ENCODE results near the gene OR2T29.
"Not testable (repeated sequence)": the region's sequence is repeated elsewhere in the genome, so short reads cannot be mapped to it uniquely, and the experiment has no call there.

Gene OR2T29, protein sequence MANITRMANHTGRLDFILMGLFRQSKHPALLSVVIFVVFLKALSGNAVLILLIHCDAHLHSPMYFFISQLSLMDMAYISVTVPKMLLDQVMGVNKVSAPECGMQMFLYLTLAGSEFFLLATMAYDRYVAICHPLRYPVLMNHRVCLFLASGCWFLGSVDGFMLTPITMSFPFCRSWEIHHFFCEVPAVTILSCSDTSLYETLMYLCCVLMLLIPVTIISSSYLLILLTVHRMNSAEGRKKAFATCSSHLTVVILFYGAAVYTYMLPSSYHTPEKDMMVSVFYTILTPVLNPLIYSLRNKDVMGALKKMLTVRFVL

DNA sequence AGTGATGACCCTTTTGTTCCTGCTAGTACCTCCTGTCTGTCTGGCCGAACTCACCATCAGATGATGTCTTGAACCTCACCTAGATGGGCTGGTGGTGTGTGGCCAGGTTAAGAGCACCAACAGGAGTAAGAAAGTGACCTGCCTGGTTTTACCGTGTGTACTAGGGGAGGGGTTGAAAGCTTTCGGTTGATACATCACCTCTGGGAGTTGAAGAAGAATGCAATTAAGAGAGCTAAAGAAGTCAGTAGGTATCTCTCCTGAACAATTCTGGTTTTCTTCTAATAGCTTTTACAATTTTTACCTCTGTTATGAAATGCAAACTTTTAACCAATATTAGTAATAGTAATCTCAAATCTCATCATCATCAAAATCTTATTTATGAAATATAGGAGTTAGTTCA, at the start of gene OR2T29:
Gene OR2T29, minus strand, starts transcription at position 101 of the 400 bp plus-strand sequence. CDS start 3,281 bp downstream, outside the sequence.
- H3K27ac ChIP-seq: not testable (repeated sequence)

DNA sequence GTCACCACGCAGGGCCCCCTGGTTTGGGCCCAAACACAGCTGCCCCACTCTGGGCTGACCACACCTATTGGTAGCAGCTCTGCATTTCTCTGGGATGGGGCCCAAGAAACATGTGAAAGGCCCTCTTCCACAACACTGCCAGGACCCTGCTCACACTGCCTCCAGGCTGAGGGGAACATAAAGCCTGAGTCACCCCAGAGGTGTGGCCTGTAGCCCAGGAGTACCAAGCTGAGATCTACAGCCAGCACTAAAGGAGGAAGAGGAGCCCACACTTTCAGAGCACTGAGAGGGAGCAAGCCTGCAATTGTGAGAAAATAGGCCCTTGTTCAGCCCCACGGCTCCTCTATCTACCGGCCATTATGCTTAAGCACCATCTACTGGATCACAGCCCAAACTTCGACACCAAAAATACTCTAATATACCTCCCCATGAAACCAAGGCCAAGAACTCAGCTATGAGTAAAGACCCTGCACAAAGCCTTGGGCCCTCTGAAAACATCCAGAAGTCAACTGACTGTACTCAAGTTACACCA, 49.4 kb upstream of the OR2T29 start:
- no peak for TF ChIP-seq ZFX (IDR thresholded peaks at IDR 0.05; ENCODE audit: borderline replicate concordance)
- TF ChIP-seq, protein P1, sequence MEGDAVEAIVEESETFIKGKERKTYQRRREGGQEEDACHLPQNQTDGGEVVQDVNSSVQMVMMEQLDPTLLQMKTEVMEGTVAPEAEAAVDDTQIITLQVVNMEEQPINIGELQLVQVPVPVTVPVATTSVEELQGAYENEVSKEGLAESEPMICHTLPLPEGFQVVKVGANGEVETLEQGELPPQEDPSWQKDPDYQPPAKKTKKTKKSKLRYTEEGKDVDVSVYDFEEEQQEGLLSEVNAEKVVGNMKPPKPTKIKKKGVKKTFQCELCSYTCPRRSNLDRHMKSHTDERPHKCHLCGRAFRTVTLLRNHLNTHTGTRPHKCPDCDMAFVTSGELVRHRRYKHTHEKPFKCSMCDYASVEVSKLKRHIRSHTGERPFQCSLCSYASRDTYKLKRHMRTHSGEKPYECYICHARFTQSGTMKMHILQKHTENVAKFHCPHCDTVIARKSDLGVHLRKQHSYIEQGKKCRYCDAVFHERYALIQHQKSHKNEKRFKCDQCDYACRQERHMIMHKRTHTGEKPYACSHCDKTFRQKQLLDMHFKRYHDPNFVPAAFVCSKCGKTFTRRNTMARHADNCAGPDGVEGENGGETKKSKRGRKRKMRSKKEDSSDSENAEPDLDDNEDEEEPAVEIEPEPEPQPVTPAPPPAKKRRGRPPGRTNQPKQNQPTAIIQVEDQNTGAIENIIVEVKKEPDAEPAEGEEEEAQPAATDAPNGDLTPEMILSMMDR (IDR thresholded peaks at IDR 0.05): no peak
- no peak overlapping the region for H3K27ac ChIP-seq

DNA sequence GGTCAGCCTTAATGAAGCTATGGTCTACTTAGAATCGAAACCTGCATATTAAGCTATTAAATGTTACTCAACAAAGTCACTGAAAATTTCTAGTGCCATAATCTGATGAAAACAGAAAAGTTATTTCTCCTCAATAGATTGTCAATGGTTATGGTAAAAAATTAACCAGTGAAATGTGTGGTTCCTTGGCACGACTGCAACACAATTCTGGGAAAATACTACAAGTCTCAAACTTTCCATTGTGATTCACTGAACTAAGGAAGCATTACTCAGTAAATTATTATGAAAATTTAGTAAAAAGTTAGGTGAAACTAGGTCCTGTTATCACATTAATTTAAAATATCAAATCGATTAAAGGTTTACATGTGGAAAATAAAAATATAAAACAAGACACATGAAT, 47.7 kb upstream of the OR2T29 start:
- TF ChIP-seq ZFX (IDR thresholded peaks at IDR 0.05; ENCODE audit: borderline replicate concordance): no peak
- TF ChIP-seq, protein P1 (IDR thresholded peaks at IDR 0.05): no peak
- H3K27ac ChIP-seq: no peak overlapping the region

DNA sequence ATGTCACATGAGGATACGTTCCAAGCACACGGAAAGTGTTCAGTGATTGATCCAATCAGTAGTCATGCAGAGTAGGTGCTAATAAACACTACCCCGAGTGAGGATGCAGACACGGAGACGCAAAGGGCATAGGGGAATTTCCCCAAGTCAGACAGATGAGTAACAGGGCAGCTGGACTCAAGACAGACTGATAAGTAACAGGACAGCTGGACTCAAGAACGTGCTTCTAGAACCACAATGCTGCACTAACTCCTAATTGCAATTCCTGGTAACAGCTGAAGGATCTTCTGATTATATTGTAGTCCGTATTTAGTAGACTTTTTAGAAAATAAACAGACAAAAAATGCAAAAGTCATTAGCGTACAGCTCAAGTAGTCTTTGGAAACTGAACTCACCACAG, 36.8 kb upstream of the OR2T29 start:
- no peak overlapping the region for H3K27ac ChIP-seq
- no peak for TF ChIP-seq ZFX (IDR thresholded peaks at IDR 0.05; ENCODE audit: borderline replicate concordance)
- TF ChIP-seq, protein P1 (IDR thresholded peaks at IDR 0.05): no peak

DNA sequence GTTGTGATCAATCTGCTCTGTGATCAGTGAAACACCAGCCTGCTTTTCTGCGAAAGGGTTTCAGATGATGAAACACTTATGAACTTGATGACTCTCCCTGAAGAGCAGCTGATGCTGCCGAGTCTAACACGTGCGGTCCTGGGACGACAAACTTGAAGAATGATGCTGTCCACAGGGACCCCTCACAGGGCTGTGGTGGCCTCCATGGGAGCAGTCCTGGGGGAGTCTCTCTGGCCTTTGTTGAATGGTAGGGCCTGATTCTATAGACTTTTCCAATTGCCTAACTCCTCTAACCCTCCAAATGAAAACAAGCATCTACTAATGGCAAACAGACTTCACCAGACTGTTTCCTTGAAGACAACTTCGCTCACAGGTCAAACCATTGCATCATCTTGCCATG, 35.0 kb upstream of the OR2T29 start, which contains the start of gene OR2T10:
Gene OR2T10, minus strand, starts transcription at position 112 of the 400 bp plus-strand sequence. CDS start 3,932 bp downstream, outside the sequence.
- H3K27ac ChIP-seq: no peak within 1 kb of the TSS
- no peak for TF ChIP-seq ZFX (IDR thresholded peaks at IDR 0.05; ENCODE audit: borderline replicate concordance)
- TF ChIP-seq, protein P1 (IDR thresholded peaks at IDR 0.05): no peak

DNA sequence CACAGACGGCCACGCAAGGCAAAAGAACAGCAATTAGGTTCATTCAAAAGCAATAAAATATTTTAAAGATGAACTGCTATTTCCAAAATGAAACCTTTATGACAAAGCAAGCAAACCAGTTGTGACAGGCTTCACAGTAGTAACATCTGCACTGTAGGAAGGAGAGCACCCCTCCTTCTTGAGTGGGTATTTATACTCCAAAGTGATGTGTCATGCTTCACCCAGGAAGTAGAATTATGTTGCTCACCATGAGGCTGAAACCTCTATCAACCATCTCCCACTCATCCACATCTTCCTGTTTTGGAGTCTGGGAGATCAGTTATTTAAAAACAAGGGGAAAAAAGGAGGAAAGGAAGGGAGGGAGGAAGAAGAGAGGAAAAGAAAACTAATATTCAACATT, 34.0 kb upstream of the OR2T29 start:
- no peak overlapping the region for H3K27ac ChIP-seq
- no peak for TF ChIP-seq ZFX (IDR thresholded peaks at IDR 0.05; ENCODE audit: borderline replicate concordance)
- TF ChIP-seq, protein P1 (IDR thresholded peaks at IDR 0.05): no peak

DNA sequence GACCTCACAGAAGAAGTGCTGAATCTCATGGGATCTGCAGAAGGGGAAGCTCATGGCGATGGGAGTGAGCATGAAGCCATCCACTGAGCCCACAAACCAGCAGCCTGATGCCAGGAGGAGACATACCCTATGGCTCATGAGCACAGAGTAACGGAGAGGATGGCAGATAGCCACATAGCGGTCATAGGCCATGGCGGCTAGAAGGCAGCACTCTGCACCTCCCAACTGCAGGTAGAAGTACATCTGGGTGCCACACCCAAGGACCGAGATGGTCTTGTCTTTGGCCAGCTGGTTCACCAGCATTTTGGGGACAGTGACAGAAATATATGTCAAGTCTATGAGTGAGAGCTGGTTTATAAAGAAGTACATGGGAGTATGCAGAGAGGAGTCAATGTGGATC, 30.7 kb upstream of the OR2T29 start:
- no peak for TF ChIP-seq ZFX (IDR thresholded peaks at IDR 0.05; ENCODE audit: borderline replicate concordance)
- TF ChIP-seq, protein P1 (IDR thresholded peaks at IDR 0.05): no peak
- H3K27ac ChIP-seq: no peak overlapping the region
